Measurements from ENCODE around the gene SLC19A3.

SLC19A3 gene

DNA sequence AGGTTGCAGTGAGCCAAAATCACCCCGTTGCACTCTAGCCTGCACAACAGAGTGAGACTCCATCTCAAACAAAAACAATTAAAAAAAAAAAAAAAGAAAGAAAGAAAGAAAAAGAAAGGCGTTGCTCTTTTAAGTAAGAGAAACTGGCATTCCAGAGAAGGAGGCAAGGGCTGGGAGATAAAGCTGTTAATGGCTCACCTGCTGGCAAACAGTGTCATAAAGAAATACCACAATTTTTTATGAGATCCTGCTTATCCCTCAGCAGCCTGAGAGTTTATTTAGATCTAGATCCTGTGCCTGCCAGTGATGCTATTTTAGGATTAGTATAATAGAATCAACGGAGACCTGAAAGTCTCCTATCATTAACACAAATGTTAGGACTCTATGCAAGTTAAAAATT, 16.3 kb downstream of the SLC19A3 start:
- no peaks in the 10 kb centered on the region; the same call in 1 of the 2 replicates for H3K27me3 ChIP-seq (ENCODE audit: insufficient read depth, low read length)

DNA sequence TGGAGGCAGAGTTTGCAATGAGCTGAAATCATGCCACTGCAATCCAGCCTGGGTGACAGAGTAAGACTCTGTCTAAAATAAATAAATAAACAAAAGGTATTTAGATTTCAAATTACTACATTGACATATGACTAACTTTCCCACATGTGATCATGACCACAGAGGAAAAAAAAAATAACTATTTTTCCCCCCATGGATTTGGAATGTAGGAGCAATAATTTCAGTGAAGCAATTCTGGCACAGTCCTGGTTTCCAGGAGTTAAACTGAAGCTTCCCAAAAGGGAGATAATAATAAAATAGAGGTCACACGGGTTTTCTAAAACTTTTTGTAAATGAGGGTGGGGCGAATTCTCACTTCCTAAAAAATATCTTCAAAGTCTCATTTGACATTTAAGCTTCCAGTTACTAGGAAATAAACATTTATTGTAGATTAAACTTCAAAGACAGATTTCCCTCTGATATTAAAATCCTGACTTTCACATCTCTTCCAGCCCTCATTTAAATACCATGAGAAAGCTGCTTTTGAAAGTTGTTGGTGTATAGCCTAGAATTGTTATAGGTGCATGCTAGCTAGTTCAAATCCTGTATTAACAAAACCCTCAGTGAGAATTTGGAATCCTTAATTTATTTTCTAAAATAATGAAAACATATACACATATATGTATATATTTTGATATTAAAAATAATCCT, 20.7 kb downstream of the SLC19A3 start:
- no peaks in the 10 kb centered on the region for H3F3A ChIP-seq (ENCODE audit: insufficient read depth, low read length)
- H3K4me1 ChIP-seq (ENCODE audit: insufficient read depth, low read length, severe bottlenecking): no peaks in the 10 kb centered on the region

More for the DNA sequence above, 16.3 kb downstream of the SLC19A3 start:
- H3K9ac ChIP-seq (ENCODE audit: low read length): no peak overlapping the region
- H3K4me1 ChIP-seq (ENCODE audit: insufficient read depth, low read length, severe bottlenecking): no peaks in the 10 kb centered on the region
- H3K27ac ChIP-seq (ENCODE audit: low read depth, low read length, poor library complexity, severe bottlenecking): no peak overlapping the region
- H3K4me2 ChIP-seq (ENCODE audit: low read length): no peak overlapping the region
- H3F3A ChIP-seq (ENCODE audit: insufficient read depth, low read length): no peaks in the 10 kb centered on the region
- H3K4me3 ChIP-seq (ENCODE audit: low read depth, low read length, poor library complexity, severe bottlenecking): no peak overlapping the region
- TF ChIP-seq EZH2 (IDR thresholded peaks at IDR 0.05; ENCODE audit: borderline replicate concordance, low read length): no peak
- TF ChIP-seq, protein P1, sequence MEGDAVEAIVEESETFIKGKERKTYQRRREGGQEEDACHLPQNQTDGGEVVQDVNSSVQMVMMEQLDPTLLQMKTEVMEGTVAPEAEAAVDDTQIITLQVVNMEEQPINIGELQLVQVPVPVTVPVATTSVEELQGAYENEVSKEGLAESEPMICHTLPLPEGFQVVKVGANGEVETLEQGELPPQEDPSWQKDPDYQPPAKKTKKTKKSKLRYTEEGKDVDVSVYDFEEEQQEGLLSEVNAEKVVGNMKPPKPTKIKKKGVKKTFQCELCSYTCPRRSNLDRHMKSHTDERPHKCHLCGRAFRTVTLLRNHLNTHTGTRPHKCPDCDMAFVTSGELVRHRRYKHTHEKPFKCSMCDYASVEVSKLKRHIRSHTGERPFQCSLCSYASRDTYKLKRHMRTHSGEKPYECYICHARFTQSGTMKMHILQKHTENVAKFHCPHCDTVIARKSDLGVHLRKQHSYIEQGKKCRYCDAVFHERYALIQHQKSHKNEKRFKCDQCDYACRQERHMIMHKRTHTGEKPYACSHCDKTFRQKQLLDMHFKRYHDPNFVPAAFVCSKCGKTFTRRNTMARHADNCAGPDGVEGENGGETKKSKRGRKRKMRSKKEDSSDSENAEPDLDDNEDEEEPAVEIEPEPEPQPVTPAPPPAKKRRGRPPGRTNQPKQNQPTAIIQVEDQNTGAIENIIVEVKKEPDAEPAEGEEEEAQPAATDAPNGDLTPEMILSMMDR (IDR thresholded peaks at IDR 0.05; ENCODE audit: low read length): no peak
- H4K20me1 ChIP-seq (ENCODE audit: insufficient read depth, low read length): no peaks in the 10 kb centered on the region
- no peaks in the 10 kb centered on the region for H3K36me3 ChIP-seq (ENCODE audit: insufficient read depth, low read length)
- no peak overlapping the region for H2AFZ ChIP-seq (ENCODE audit: low read length)
- H3K9me2 ChIP-seq (ENCODE audit: low read depth, low read length): no peaks in the 10 kb centered on the region
- no peaks in the 10 kb centered on the region for H3K9me3 ChIP-seq (ENCODE audit: low read length)
- H3K79me2 ChIP-seq (ENCODE audit: insufficient read depth, low read length): no peaks in the 10 kb centered on the region

DNA sequence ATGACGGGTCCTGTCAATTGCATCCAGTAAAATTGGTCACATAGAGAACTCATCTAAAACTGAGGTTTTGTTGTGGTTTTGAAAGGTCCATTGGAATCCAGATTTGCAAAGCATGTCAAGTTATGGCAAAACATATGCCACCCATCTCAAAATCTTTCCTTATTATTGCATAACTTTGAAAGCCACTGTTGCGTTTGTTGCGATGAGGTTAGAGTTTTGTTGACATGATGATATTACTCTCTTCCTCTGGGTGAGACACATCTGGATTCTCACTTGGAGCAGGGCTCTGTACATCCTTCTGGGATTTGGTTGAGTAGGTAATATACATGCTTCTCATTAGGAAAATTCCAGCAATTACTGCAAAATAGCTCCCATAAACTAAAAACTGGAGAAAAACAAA, 30.6 kb downstream of the SLC19A3 start:
- no peaks in the 10 kb centered on the region for H4K20me1 ChIP-seq (ENCODE audit: insufficient read depth, low read length)
- no peaks in the 10 kb centered on the region for H3K4me1 ChIP-seq (ENCODE audit: insufficient read depth, low read length, severe bottlenecking)
- H3K36me3 ChIP-seq (ENCODE audit: insufficient read depth, low read length): no peaks in the 10 kb centered on the region
- H3K27me3 ChIP-seq (ENCODE audit: insufficient read depth, low read length): no peaks in the 10 kb centered on the region
- TF ChIP-seq, protein P1 (IDR thresholded peaks at IDR 0.05; ENCODE audit: low read length): no peak
- TF ChIP-seq EZH2 (IDR thresholded peaks at IDR 0.05; ENCODE audit: borderline replicate concordance, low read length): no peak
- H3K9ac ChIP-seq (ENCODE audit: low read length): no peak overlapping the region
- H3K27ac ChIP-seq (ENCODE audit: low read depth, low read length, poor library complexity, severe bottlenecking): no peak overlapping the region
- no peaks in the 10 kb centered on the region for H3K9me2 ChIP-seq (ENCODE audit: low read depth, low read length)
- no peak overlapping the region for H3K4me2 ChIP-seq (ENCODE audit: low read length)
- no peaks in the 10 kb centered on the region for H3K79me2 ChIP-seq (ENCODE audit: insufficient read depth, low read length)
- no peak overlapping the region for H2AFZ ChIP-seq (ENCODE audit: low read length)
- no peaks in the 10 kb centered on the region for H3F3A ChIP-seq (ENCODE audit: insufficient read depth, low read length)
- H3K4me3 ChIP-seq (ENCODE audit: low read depth, low read length, poor library complexity, severe bottlenecking): no peak overlapping the region
- H3K9me3 ChIP-seq (ENCODE audit: low read length): no peaks in the 10 kb centered on the region

More for the DNA sequence above, 20.7 kb downstream of the SLC19A3 start:
- Histone ChIP-seq H3K9ac (ENCODE audit: low read length) (no peak overlapping the region), H2AFZ (ENCODE audit: low read length) (no peak overlapping the region), H3K27ac (ENCODE audit: low read depth, low read length, poor library complexity, severe bottlenecking) (no peak overlapping the region), H3K36me3 (ENCODE audit: insufficient read depth, low read length) (no peaks in the 10 kb centered on the region), H3K4me2 (ENCODE audit: low read length) (no peak overlapping the region), H3K9me2 (ENCODE audit: low read depth, low read length) (no peaks in the 10 kb centered on the region), H4K20me1 (ENCODE audit: insufficient read depth, low read length) (no peaks in the 10 kb centered on the region), H3K27me3 (ENCODE audit: insufficient read depth, low read length) (no peaks in the 10 kb centered on the region; the same call in 1 of the 2 replicates), H3K4me3 (ENCODE audit: low read depth, low read length, poor library complexity, severe bottlenecking) (no peak overlapping the region), H3K9me3 (ENCODE audit: low read length) (no peaks in the 10 kb centered on the region), H3K79me2 (ENCODE audit: insufficient read depth, low read length) (no peaks in the 10 kb centered on the region)
- TF ChIP-seq EZH2 (IDR thresholded peaks at IDR 0.05; ENCODE audit: borderline replicate concordance, low read length): no peak
- TF ChIP-seq, protein P1 (IDR thresholded peaks at IDR 0.05; ENCODE audit: low read length): no peak

Data from OCI-LY1 (cell line).